ENCODE data around the gene TMEM209.

Gene TMEM209

DNA sequence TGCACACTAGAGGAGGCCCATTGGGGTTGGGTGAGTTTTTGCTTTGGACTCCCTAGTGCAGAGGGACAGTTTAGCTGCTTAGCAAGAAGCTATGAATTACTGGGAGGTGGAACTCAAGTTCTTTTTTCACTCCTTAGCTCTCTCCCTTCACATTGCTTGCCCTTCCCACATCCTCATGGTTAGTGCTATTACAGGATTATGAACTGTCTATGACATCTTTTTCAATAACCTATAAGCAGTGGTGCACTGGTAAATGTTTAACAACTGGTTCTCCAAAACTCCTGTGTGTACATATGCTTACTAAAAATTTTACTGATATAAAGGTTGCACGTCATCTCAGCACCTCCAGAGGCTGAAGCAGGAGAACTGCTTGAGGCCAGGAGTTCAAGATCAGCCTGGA is 8.6 kb upstream of the TMEM209 start:
- H3K4me3 ChIP-seq (ENCODE audit: low read length), result no peak overlapping the region
- TF ChIP-seq, protein P1, sequence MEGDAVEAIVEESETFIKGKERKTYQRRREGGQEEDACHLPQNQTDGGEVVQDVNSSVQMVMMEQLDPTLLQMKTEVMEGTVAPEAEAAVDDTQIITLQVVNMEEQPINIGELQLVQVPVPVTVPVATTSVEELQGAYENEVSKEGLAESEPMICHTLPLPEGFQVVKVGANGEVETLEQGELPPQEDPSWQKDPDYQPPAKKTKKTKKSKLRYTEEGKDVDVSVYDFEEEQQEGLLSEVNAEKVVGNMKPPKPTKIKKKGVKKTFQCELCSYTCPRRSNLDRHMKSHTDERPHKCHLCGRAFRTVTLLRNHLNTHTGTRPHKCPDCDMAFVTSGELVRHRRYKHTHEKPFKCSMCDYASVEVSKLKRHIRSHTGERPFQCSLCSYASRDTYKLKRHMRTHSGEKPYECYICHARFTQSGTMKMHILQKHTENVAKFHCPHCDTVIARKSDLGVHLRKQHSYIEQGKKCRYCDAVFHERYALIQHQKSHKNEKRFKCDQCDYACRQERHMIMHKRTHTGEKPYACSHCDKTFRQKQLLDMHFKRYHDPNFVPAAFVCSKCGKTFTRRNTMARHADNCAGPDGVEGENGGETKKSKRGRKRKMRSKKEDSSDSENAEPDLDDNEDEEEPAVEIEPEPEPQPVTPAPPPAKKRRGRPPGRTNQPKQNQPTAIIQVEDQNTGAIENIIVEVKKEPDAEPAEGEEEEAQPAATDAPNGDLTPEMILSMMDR (conservative IDR thresholded peaks at IDR 0.05; ENCODE audit: low read depth, low read length), result no peak
- no peak for DNase-seq (ENCODE audit: low read depth)

DNA sequence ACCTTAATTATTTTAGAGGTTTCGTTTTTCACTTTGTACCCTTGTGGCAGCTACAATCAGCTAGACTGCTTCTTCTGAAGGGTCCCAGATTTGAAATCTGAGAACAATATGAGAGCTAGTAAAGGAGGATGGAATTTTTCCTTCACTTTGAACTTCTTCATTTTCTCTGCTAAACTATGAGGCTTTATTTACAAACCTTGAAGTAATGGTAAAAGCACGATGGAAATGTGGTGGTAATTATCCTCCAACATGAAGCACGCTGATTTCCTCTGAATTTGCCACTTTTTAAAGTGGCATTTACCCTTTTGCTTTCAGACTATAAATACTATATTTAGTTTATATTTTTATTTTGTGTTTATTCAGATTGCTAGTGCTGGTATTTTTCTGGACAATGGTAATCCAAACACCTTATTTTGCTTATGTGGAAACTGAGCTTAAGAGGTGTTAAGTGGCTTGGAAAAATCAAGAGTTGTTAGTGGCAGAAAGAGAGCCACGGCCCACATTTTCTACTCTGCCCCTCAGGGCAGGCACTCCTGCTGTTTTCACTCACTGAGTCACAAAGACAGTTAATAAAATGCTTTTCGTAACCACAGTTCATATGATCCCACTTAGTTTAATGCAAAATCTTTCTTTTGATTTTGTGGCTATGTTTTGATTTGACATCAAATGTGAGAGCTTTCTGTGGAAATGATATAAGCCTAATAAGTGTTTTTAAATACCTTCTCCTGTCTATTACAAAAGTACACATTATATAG is 5.2 kb upstream of the TMEM209 start:
- H3K4me3 ChIP-seq (ENCODE audit: low read length), result no peak overlapping the region
- TF ChIP-seq, protein P1 (conservative IDR thresholded peaks at IDR 0.05; ENCODE audit: low read depth, low read length), result no peak
- no peak for DNase-seq (ENCODE audit: low read depth)

DNA sequence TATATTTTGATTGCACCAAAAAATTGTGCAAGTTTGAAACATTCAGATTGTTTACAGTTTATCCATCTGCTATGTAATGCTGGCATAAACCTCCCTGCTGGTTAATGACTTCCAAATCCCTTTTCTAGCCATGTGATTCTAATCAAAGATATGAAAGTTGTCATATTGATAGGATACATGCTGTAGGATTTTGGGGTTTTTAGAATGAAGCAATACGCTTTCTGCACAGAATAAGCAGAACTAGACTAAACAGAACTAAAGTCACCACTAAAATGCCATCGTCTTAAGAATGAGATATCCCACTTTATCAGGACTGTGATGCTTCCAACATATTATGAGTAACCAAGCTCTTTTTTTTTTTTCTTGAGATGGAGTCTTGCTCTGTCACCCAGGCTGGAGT is 3.3 kb upstream of the TMEM209 start:
- TF ChIP-seq, protein P1 (conservative IDR thresholded peaks at IDR 0.05; ENCODE audit: low read depth, low read length), result no peak
- no peak overlapping the region for H3K4me3 ChIP-seq (ENCODE audit: low read length)
- DNase-seq (ENCODE audit: low read depth), result no peak

DNA sequence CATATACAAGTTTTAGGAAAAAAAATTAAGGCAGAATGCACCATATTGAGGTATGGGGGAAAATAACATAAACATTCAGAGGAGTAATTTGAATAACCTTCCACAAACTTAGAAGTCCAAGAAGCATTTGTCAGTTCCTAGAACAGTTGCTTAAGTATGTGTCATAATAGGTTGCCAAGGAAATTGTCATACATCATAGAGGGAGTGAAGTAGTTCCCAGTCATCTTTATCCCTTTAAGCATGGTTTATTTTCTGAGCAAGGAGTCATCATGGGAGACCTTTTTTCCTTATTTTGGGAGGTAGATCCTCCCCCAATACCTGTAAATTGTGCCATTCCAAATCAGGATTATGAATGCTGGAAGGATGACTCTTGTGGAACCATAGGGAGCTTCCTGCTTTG is 2.4 kb upstream of the TMEM209 start, which contains the start of gene SSMEM1:
SSMEM1 (plus strand) TSS at position 219 of the 400 bp plus-strand sequence; CDS start at position 270, 51 bp downstream.
- H3K4me3 ChIP-seq (ENCODE audit: low read length), result no peak within 1 kb of the TSS
- DNase-seq (ENCODE audit: low read depth), result no peak
- TF ChIP-seq, protein P1 (conservative IDR thresholded peaks at IDR 0.05; ENCODE audit: low read depth, low read length), result no peak

DNA sequence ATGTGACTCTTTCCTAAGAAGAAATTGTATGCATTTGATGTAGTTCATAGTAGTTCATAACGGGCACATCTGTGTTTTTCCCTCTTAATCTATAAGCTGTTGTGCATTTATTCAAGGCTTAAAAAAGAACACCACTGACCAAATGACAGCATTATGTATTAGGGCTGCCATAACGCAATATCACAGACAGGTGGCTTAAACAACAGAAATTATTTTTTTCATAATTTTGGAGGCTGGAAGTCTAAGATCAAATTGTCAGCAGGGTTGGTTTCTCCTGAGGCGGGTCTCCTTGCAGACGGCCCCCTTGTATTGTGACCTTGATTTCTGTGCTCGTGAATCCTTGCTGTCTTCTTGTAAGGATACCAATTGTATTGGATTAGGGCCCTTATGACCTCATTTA is 1.8 kb upstream of the TMEM209 start:
- no peak for DNase-seq (ENCODE audit: low read depth)
- TF ChIP-seq, protein P1 (conservative IDR thresholded peaks at IDR 0.05; ENCODE audit: low read depth, low read length), result peak; percentile 18
- H3K4me3 ChIP-seq (ENCODE audit: low read length), result no peak overlapping the region

DNA sequence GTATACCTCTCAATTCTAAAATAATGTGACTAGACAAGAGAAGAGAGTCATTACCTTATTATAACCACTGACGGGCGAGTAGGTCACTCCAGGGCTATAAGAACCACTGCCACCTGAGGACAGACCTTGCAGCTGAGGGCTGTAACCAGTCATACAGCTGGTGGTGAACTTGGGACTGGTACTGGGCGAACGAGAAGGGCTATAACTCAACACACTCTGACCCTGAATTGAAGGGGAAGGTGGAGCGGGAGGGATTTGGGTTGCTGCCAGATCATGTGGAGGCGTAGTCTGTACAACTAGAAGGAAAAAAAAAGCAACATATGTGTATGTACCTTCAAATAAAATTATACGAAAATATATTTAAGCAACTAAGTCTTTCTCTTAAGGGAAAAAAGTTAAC is 3.4 kb downstream of the TMEM209 start:
- DNase-seq (ENCODE audit: low read depth), result no peak
- H3K4me3 ChIP-seq (ENCODE audit: low read length), result no peak overlapping the region
- TF ChIP-seq, protein P1 (conservative IDR thresholded peaks at IDR 0.05; ENCODE audit: low read depth, low read length), result no peak

DNA sequence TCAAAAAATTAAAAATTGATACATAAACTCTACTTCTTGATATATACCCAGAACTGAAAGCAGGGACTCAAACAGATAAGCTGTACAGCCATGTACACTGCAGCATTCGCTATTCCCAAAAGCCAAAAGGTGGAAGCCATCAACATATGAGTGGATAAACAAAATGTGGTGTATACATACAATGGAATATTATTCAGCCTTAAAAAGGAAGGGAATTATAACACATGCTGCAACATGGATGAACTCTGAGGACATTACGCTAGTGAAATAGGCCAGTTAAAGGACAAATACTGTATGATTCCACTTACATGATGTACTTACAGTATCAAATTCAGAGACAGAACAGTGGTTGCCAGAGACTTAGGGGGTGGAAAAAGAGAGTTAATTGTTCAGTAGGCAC is 8.1 kb downstream of the TMEM209 start:
- no peak overlapping the region for H3K4me3 ChIP-seq (ENCODE audit: low read length)
- TF ChIP-seq, protein P1 (conservative IDR thresholded peaks at IDR 0.05; ENCODE audit: low read depth, low read length), result no peak
- no peak for DNase-seq (ENCODE audit: low read depth)
